ENCODE measurements around the gene PLEKHA8. TPM values are rescaled to one million over a fixed set of nuclear protein-coding genes. Genes with fewer than 3 reads are reported as not detected.

The PLEKHA8 gene
- total and polyA plus RNA-seq, 3 experiments from 2014 or later, result 3.7 to 10.0 (median 9.0) TPM

DNA sequence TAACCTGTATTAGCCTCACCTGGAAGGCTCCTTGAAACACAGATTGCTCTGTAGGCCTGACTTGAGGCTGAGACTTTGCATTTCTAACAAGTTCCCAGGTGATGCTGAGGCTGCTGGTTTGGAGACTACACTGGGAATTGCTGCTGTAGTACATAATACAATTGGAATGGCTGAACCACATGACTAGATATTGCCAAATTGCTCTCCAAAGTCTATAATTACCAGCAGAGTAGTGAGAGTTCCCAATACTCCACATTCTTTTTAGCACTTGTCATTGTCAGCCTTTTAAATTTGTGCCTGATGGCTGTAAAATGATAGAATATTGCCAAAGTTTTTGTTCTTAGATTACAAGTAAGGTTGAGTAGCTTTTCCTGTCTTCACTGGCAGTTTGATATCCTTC is 39.9 kb downstream of the PLEKHA8 start:
- no peaks in the 10 kb centered on the region for H3K9me3 Mint-ChIP-seq
- CTCF ChIA-PET, result no interaction called here
- POLR2A ChIA-PET, result no interaction called here
- no peak overlapping the region for H3K4me3 Mint-ChIP-seq
- Histone ChIP-seq H3K4me1 (ENCODE audit: insufficient read depth, low read length) (no peaks in the 10 kb centered on the region), H3K27me3 (ENCODE audit: insufficient read depth, low read length, poor library complexity, severe bottlenecking) (no peaks in the 10 kb centered on the region), H3K27ac (ENCODE audit: low read depth, low read length) (no peak overlapping the region), H3K4me3 (ENCODE audit: low read length) (no peak overlapping the region), H3K36me3 (ENCODE audit: insufficient read depth, low read length) (peaks cover 3% of the 10 kb centered on the region), H3K9me3 (ENCODE audit: low read length) (no peaks in the 10 kb centered on the region)
- no peaks in the 10 kb centered on the region for H3K4me1 Mint-ChIP-seq
- peaks cover 0 to 42% (median 25%) of the 10 kb centered on the region in 3 donors for H3K36me3 Mint-ChIP-seq
- no peaks in the 10 kb centered on the region for H3K27me3 Mint-ChIP-seq
- DNase-seq, result no peak
- no peak overlapping the region for H3K27ac Mint-ChIP-seq

DNA sequence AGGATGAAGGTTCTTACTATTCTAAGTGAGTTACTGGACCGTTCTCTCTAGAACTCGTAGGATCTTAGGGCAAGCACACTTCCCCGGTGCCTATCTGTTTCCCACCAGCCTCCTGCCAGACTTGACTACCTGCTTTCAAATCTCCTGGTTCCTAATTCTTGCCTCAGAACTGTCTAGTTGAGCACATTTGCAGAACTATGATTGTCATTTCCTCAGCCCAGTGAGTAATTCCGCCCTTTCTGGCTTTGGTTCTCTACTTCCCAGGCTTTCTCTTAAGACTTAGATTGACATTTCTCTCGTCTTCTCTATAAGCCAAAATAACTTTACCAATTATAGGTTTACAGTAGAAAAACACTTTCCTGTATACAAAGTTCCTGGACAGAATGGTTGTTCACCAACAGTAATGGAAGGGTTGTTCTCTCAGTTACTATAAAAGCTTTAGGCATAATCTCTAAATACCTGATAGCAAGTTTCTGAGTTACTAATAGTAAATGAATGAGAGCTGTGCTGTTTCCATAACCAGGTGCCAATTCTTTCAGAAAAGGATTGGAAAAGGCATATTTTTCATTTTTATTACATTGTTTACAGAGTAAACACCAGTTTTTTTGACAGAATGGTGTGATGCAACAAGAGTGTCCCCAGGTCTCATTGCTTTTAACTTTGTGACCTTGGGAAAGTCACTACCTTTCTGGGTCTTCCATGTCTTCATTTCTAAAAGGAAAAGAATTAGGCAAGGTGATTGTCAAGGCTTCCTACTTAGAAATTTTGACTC is 41.1 kb downstream of the PLEKHA8 start:
- H3K27ac Mint-ChIP-seq, result no peak overlapping the region
- Histone ChIP-seq H3K4me3 (ENCODE audit: low read length) (no peak overlapping the region), H3K27ac (ENCODE audit: low read depth, low read length) (no peak overlapping the region), H3K36me3 (ENCODE audit: insufficient read depth, low read length) (no peaks in the 10 kb centered on the region), H3K4me1 (ENCODE audit: insufficient read depth, low read length) (no peaks in the 10 kb centered on the region), H3K27me3 (ENCODE audit: insufficient read depth, low read length, poor library complexity, severe bottlenecking) (no peaks in the 10 kb centered on the region), H3K9me3 (ENCODE audit: low read length) (no peaks in the 10 kb centered on the region)
- H3K36me3 Mint-ChIP-seq, result peaks cover 0 to 31% (median 22%) of the 10 kb centered on the region in 3 donors
- no peaks in the 10 kb centered on the region for H3K27me3 Mint-ChIP-seq
- ChIA-PET POLR2A (no interaction called here), CTCF (interaction anchor here (1.2 kb wide), 1 partner anchor 7 kb away, joined by 5 read pairs; no protein-coding TSS in a partner anchor)
- H3K9me3 Mint-ChIP-seq, result no peaks in the 10 kb centered on the region
- H3K4me1 Mint-ChIP-seq, result peaks cover 0 to 1% (median 0%) of the 10 kb centered on the region in 3 donors
- no peak for DNase-seq
- H3K4me3 Mint-ChIP-seq, result no peak overlapping the region

DNA sequence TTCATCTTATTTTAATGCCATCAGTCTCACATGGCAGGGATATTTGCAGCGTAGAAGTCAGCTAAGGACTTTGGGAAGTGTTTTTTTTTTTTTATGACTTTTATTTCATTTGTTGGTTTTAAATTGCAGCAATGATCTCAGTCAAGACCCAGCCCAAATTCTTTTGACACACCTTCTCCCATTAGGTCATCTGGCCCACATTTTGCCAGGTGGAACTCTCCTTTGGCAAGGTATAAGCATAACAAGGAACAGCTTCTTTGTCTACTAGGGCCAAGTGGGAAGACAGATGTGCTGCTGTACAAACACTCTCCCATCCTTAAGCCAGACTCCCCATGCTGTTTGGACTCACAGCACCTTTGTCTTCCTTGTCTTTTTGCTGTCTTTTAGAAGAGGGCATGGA is 41.8 kb downstream of the PLEKHA8 start:
- H3K9me3 ChIP-seq (ENCODE audit: low read length), result no peaks in the 10 kb centered on the region
- no peaks in the 10 kb centered on the region for H3K27me3 ChIP-seq (ENCODE audit: insufficient read depth, low read length, poor library complexity, severe bottlenecking)
- no peak overlapping the region for H3K4me3 ChIP-seq (ENCODE audit: low read length)
- no peaks in the 10 kb centered on the region for H3K4me1 ChIP-seq (ENCODE audit: insufficient read depth, low read length)
- peaks cover 0 to 3% (median 0%) of the 10 kb centered on the region in 3 donors for H3K4me1 Mint-ChIP-seq
- DNase-seq, result no peak
- H3K36me3 Mint-ChIP-seq, result peaks cover 0 to 27% (median 16%) of the 10 kb centered on the region in 3 donors
- H3K36me3 ChIP-seq (ENCODE audit: insufficient read depth, low read length), result no peaks in the 10 kb centered on the region
- no peaks in the 10 kb centered on the region for H3K27me3 Mint-ChIP-seq
- CTCF ChIA-PET, result interaction anchor here (1.2 kb wide), 1 partner anchor 8 kb away, joined by 5 read pairs; no protein-coding TSS in a partner anchor
- POLR2A ChIA-PET, result no interaction called here
- no peaks in the 10 kb centered on the region for H3K9me3 Mint-ChIP-seq
- H3K4me3 Mint-ChIP-seq, result no peak overlapping the region
- H3K27ac ChIP-seq (ENCODE audit: low read depth, low read length), result no peak overlapping the region
- no peak overlapping the region for H3K27ac Mint-ChIP-seq

DNA sequence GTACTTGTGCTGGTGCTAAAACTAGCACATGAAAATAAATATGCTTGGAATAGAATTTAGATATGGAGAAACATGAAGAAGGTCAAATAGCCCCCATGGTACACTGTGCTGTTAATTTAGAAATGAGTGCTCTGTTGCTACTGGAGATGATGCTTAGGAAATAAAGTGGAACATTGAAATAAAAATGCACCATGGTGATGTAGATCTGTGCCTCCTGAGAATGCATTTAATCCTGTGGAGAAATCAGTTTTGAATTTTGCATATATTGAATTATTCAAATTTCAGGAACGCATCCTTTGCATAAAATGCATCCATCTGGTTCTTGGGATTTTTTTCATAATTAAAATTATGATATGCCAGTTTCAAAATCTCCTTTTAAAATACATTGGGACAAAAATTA is 44.5 kb downstream of the PLEKHA8 start:
- Mint-ChIP-seq H3K27me3 (no peaks in the 10 kb centered on the region), H3K27ac (no peak overlapping the region), H3K4me1 (peaks cover 0 to 3% (median 0%) of the 10 kb centered on the region in 3 donors), H3K4me3 (no peak overlapping the region), H3K9me3 (no peaks in the 10 kb centered on the region), H3K36me3 (peaks cover 0 to 22% (median 18%) of the 10 kb centered on the region in 3 donors)
- H3K9me3 ChIP-seq (ENCODE audit: low read length), result no peaks in the 10 kb centered on the region
- no peak overlapping the region for H3K4me3 ChIP-seq (ENCODE audit: low read length)
- POLR2A ChIA-PET, result no interaction called here
- no peak for DNase-seq
- H3K27ac ChIP-seq (ENCODE audit: low read depth, low read length), result no peak overlapping the region
- no peaks in the 10 kb centered on the region for H3K36me3 ChIP-seq (ENCODE audit: insufficient read depth, low read length)
- CTCF ChIA-PET, result interaction anchor here (1.2 kb wide), 1 partner anchor 85 kb away, joined by 3 read pairs; no protein-coding TSS in a partner anchor
- no peaks in the 10 kb centered on the region for H3K27me3 ChIP-seq (ENCODE audit: insufficient read depth, low read length, poor library complexity, severe bottlenecking)
- no peaks in the 10 kb centered on the region for H3K4me1 ChIP-seq (ENCODE audit: insufficient read depth, low read length)

DNA sequence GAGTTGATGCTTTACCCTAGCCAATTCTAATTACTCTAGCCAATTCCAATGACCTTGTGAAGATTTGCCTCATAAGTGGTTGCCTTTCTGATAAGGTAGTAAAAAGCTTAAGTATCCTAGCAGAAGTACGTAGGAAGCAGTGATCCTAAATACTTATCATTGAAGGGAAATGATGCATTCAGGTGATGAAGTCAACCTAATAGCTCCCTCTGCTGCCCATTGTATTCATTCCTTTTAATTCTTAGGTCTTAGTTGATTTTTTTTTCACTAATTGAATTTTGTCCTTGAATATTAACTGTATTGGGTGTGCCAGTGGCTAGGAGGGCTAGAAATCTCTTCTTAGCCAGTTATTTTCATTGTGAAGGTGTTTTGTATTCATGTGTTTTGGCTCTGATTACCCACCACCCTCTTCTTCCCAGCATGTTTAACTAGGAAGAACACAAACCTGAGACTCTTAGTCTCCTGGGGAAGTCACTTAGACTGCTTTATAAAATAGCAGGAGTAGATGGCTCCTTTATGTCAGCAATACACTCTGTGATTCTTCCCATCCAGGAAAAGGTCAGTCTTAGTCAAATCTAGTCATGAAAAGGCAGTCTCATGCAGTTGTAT is 46.3 kb downstream of the PLEKHA8 start:
- H3K27ac ChIP-seq (ENCODE audit: low read depth, low read length), result no peak overlapping the region
- Mint-ChIP-seq H3K27me3 (no peaks in the 10 kb centered on the region), H3K4me3 (no peak overlapping the region), H3K4me1 (peaks cover 0 to 3% (median 0%) of the 10 kb centered on the region in 3 donors), H3K9me3 (no peaks in the 10 kb centered on the region), H3K36me3 (peaks cover 0 to 38% (median 21%) of the 10 kb centered on the region in 3 donors), H3K27ac (no peak overlapping the region)
- ChIA-PET POLR2A (no interaction called here), CTCF (interaction anchor here (1.5 to 4.5 kb wide), 2 partner anchors 11 to 12 kb away, joined by 6 to 20 read pairs; no protein-coding TSS in a partner anchor)
- H3K4me1 ChIP-seq (ENCODE audit: insufficient read depth, low read length), result no peaks in the 10 kb centered on the region
- H3K36me3 ChIP-seq (ENCODE audit: insufficient read depth, low read length), result peaks cover 6% of the 10 kb centered on the region
- H3K9me3 ChIP-seq (ENCODE audit: low read length), result no peaks in the 10 kb centered on the region
- no peaks in the 10 kb centered on the region for H3K27me3 ChIP-seq (ENCODE audit: insufficient read depth, low read length, poor library complexity, severe bottlenecking)
- H3K4me3 ChIP-seq (ENCODE audit: low read length), result no peak overlapping the region
- no peak for DNase-seq

DNA sequence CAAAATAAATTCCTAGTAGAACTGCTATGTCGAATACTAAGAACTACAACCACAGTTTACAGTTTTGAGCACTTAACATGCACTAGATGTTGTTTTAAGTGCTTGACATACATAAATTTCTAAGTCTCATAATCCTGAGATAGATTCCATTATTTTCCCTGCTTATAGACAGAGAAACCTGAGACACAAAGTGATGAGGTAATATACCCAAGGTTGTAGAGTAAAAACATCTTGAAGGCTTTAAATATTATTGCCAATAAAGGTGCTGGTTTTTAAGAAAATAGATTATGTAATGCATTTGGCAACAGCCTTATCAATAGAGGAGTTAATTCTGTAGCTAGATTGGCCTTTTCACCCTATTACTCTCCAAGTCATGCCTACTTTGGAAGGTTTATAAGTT is 48.2 kb downstream of the PLEKHA8 start:
- Mint-ChIP-seq H3K27ac (no peak overlapping the region), H3K4me3 (no peak overlapping the region)
- CTCF ChIA-PET, result interaction anchor here (4.5 kb wide), 1 partner anchor 14 kb away, joined by 20 read pairs; no protein-coding TSS in a partner anchor

DNA sequence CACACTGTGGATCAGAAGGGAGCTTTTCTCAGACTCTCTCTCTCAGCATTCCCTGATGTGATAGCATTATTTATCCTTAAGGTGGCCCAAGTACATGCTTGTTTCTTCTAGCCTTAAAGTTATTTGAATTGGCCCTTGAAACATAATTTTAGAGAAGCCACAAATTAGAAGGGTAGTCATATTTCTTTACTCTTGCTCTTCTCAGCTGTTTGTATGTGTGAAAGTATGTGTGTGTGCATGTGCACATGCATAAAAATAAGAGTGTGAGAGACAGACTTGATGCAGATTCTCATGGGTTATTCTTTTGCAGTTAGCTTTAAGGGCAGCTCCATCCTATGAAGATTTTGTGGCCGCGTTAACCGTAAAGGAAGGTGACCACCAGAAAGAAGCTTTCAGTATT is 50.1 kb downstream of the PLEKHA8 start:
- H3K4me1 Mint-ChIP-seq, result peaks cover 0 to 3% (median 0%) of the 10 kb centered on the region in 3 donors
- POLR2A ChIA-PET, result no interaction called here

More for the DNA sequence above, 48.2 kb downstream of the PLEKHA8 start:
- no peaks in the 10 kb centered on the region for H3K27me3 Mint-ChIP-seq
- DNase-seq, result no peak
- Histone ChIP-seq H3K4me3 (ENCODE audit: low read length) (no peak overlapping the region), H3K9me3 (ENCODE audit: low read length) (no peaks in the 10 kb centered on the region), H3K4me1 (ENCODE audit: insufficient read depth, low read length) (no peaks in the 10 kb centered on the region), H3K36me3 (ENCODE audit: insufficient read depth, low read length) (peaks cover 6% of the 10 kb centered on the region), H3K27ac (ENCODE audit: low read depth, low read length) (no peak overlapping the region), H3K27me3 (ENCODE audit: insufficient read depth, low read length, poor library complexity, severe bottlenecking) (no peaks in the 10 kb centered on the region)
- POLR2A ChIA-PET, result no interaction called here
- H3K9me3 Mint-ChIP-seq, result no peaks in the 10 kb centered on the region
- H3K36me3 Mint-ChIP-seq, result peaks cover 0 to 39% (median 21%) of the 10 kb centered on the region in 3 donors
- H3K4me1 Mint-ChIP-seq, result peaks cover 0 to 3% (median 0%) of the 10 kb centered on the region in 3 donors

DNA sequence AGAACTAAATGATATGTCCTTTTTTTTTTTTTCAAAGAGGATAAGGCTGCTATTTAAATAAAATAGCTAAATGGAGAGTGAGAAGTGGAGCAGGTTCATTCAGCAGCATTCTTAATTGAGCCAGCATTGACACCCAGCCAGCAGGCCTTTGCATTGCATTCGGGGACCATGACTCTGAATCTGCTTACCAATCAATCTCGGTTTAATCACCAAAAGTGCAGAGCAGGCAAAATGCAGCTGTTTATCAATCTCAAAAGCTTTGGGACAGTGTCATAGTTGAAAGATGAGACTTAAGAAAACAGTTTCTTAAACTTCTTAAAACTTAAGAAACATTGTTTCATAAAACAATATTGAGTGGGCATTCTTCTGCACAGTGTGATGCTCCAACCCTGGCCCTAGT is 51.7 kb downstream of the PLEKHA8 start:
- no peaks in the 10 kb centered on the region for H3K9me3 ChIP-seq (ENCODE audit: low read length)
- peaks cover 0 to 39% (median 22%) of the 10 kb centered on the region in 3 donors for H3K36me3 Mint-ChIP-seq
- H3K27me3 ChIP-seq (ENCODE audit: insufficient read depth, low read length, poor library complexity, severe bottlenecking), result no peaks in the 10 kb centered on the region
- H3K36me3 ChIP-seq (ENCODE audit: insufficient read depth, low read length), result peaks cover 6% of the 10 kb centered on the region
- no peaks in the 10 kb centered on the region for H3K4me1 ChIP-seq (ENCODE audit: insufficient read depth, low read length)
- H3K27me3 Mint-ChIP-seq, result no peaks in the 10 kb centered on the region
- ChIA-PET POLR2A (no interaction called here), CTCF (interaction anchor here (1.3 to 3.0 kb wide), 2 partner anchors 18 to 484 kb away, joined by 3 to 8 read pairs; no protein-coding TSS in a partner anchor)
- H3K4me3 ChIP-seq (ENCODE audit: low read length), result no peak overlapping the region
- H3K27ac Mint-ChIP-seq, result no peak overlapping the region
- no peaks in the 10 kb centered on the region for H3K9me3 Mint-ChIP-seq
- no peak for DNase-seq
- no peaks in the 10 kb centered on the region for H3K4me1 Mint-ChIP-seq
- H3K4me3 Mint-ChIP-seq, result no peak overlapping the region
- no peak overlapping the region for H3K27ac ChIP-seq (ENCODE audit: low read depth, low read length)

More for the DNA sequence above, 50.1 kb downstream of the PLEKHA8 start:
- no peaks in the 10 kb centered on the region for H3K27me3 ChIP-seq (ENCODE audit: insufficient read depth, low read length, poor library complexity, severe bottlenecking)
- H3K36me3 ChIP-seq (ENCODE audit: insufficient read depth, low read length), result peaks cover 6% of the 10 kb centered on the region
- Mint-ChIP-seq H3K4me3 (no peak overlapping the region), H3K9me3 (no peaks in the 10 kb centered on the region), H3K27ac (no peak overlapping the region), H3K27me3 (no peaks in the 10 kb centered on the region), H3K36me3 (peaks cover 0 to 38% (median 22%) of the 10 kb centered on the region in 3 donors)
- no peak for DNase-seq
- no peaks in the 10 kb centered on the region for H3K4me1 ChIP-seq (ENCODE audit: insufficient read depth, low read length)
- H3K4me3 ChIP-seq (ENCODE audit: low read length), result no peak overlapping the region
- no peaks in the 10 kb centered on the region for H3K9me3 ChIP-seq (ENCODE audit: low read length)
- CTCF ChIA-PET, result interaction anchor here (3.0 kb wide), 1 partner anchor 16 kb away, joined by 8 read pairs; no protein-coding TSS in a partner anchor
- H3K27ac ChIP-seq (ENCODE audit: low read depth, low read length), result no peak overlapping the region

All from CD8-positive, alpha-beta memory T cell (primary cell).